Caco-2 (cell line): ENCODE results near the gene SIRPB1. TPM values are rescaled to one million over a fixed set of nuclear protein-coding genes. Genes with fewer than 3 reads are reported as not detected.

Source experiments
- BruUV-seq: library from RNA; stranded (reverse); fragments of 400-500 nt; replicated peaks from 2 replicates; lab custom pipeline; 2021; lab: Mats Ljungman, UMichigan
- CTCF ChIA-PET: fragments of 300-600 bp; sonication (Branson Sonifier 250); formaldehyde crosslinking; loops from one replicate; lab custom pipeline; 2022; ENCODE audit warnings: antibody characterized with exemption; lab: Charles Lee
- POLR2A ChIA-PET: fragments of 300-600 bp; sonication (Branson Sonifier 250); formaldehyde crosslinking; loops from one replicate; lab custom pipeline; 2022; ENCODE audit warnings: antibody characterized with exemption; lab: Charles Lee
- DNase-seq, 2 experiments: peaks; one replicate each; pipeline versions ENCODE4 v3.0.0 to v3.0.0-alpha.2; 2020 to 2022
- H3K27me3 ChIP-seq: replicated peaks from 2 replicates; pipeline ENCODE4 v1.6.0; 2011; ENCODE audit warnings: low read length; ENCODE audit not compliant: control insufficient read depth, insufficient read depth
- H3K36me3 ChIP-seq: 2 replicates; pipeline ENCODE4 v1.5.1; 2011; ENCODE audit warnings: low read length; ENCODE audit not compliant: control insufficient read depth, insufficient read depth
- H3K4me1 ChIP-seq: fragments of 250-450 bp; sonication (Bioruptor Pico); 2 replicates; pipeline ENCODE4 v1.5.1; 2020; ENCODE audit warnings: mild to moderate bottlenecking
- H3K4me3 ChIP-seq: 2 replicates; pipeline ENCODE4 v1.5.1; 2011; ENCODE audit warnings: low read depth, mild to moderate bottlenecking, control low read depth, low read length
- H3K9me3 ChIP-seq: fragments of 250-450 bp; sonication (Bioruptor Pico); 2 replicates; pipeline ENCODE4 v1.5.1; 2020; ENCODE audit warnings: mild to moderate bottlenecking, moderate library complexity
- H3K27ac Mint-ChIP-seq: one replicate; pipeline ENCODE4 v1.8.0; 2022; ENCODE audit warnings: mixed read lengths; ENCODE audit not compliant: unreplicated experiment
- H3K27me3 Mint-ChIP-seq: one replicate; pipeline ENCODE4 v1.8.0; 2022; ENCODE audit warnings: mixed read lengths; ENCODE audit not compliant: insufficient read depth, unreplicated experiment
- H3K36me3 Mint-ChIP-seq: one replicate; pipeline ENCODE4 v1.8.0; 2022; ENCODE audit warnings: mild to moderate bottlenecking, mixed read lengths; ENCODE audit not compliant: insufficient read depth, unreplicated experiment
- H3K4me1 Mint-ChIP-seq: one replicate; pipeline ENCODE4 v1.8.0; 2022; ENCODE audit warnings: low read depth, mixed read lengths; ENCODE audit not compliant: unreplicated experiment
- H3K4me3 Mint-ChIP-seq: one replicate; pipeline ENCODE4 v1.8.0; 2022; ENCODE audit warnings: mild to moderate bottlenecking, moderate library complexity, mixed read lengths; ENCODE audit not compliant: unreplicated experiment
- H3K9me3 Mint-ChIP-seq: one replicate; pipeline ENCODE4 v1.8.0; 2022; ENCODE audit warnings: mixed read lengths; ENCODE audit not compliant: unreplicated experiment
- intact Hi-C: fragments of 100-400 bp; cut with micrococcal nuclease; formaldehyde crosslinking; loops from one replicate; pipeline ENCODE4 v1.10.0; 2022; ENCODE audit not compliant: unreplicated experiment
- total RNA-seq: library from RNA; stranded (reverse); gene quantifications from 2 replicates; pipeline ENCODE4 v1.2.3, GENCODE V29; 2022
- TF ChIP-seq, protein P1 (sequence below), 2 experiments: fragments of 200-600 bp in 1 of 2; IDR thresholded peaks; 1 replicate in 1 of 2; 2 replicates in 1 of 2; pipeline versions ENCODE4 v1.5.1 to v1.8.0; 2011 to 2022; ENCODE audit warnings: antibody characterized with exemption in 1 of 2, control low read depth in 1 of 2, inconsistent platforms in 1 of 2, low read depth in 1 of 2, low read length in 1 of 2, mild to moderate bottlenecking in 1 of 2, moderate library complexity in 1 of 2; ENCODE audit not compliant: insufficient read depth in 1 of 2, severe bottlenecking in 1 of 2, unreplicated experiment in 1 of 2

The SIRPB1 gene
- total RNA-seq, 1 experiment from 2014 or later: not detected

DNA sequence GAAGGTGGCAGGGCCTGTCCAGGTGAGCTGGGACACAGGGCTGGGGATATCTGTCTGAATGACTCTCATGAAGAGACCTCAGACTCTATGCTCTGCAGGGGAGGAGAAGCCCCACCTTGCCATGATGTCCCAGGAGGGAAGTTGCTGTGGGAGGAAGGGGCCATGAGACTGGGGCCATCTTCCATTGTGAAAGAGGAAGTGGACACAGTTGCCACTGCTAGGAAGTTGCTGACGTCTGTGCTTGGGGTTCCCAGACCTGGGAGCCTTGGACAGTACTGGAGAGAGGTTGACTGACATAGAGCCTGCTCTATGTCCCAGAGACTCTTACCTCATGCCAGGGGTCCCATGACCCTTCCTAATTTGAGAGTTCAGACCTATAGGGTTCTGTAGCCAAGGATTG, 24.5 kb downstream of the SIRPB1 start:
- TF ChIP-seq, protein P1, sequence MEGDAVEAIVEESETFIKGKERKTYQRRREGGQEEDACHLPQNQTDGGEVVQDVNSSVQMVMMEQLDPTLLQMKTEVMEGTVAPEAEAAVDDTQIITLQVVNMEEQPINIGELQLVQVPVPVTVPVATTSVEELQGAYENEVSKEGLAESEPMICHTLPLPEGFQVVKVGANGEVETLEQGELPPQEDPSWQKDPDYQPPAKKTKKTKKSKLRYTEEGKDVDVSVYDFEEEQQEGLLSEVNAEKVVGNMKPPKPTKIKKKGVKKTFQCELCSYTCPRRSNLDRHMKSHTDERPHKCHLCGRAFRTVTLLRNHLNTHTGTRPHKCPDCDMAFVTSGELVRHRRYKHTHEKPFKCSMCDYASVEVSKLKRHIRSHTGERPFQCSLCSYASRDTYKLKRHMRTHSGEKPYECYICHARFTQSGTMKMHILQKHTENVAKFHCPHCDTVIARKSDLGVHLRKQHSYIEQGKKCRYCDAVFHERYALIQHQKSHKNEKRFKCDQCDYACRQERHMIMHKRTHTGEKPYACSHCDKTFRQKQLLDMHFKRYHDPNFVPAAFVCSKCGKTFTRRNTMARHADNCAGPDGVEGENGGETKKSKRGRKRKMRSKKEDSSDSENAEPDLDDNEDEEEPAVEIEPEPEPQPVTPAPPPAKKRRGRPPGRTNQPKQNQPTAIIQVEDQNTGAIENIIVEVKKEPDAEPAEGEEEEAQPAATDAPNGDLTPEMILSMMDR (IDR thresholded peaks at IDR 0.05; ENCODE audit: insufficient read depth in 1 of 2, low read depth in 1 of 2, low read length in 1 of 2, severe bottlenecking in 1 of 2, unreplicated experiment in 1 of 2): no peak
- Histone ChIP-seq H3K36me3 (no peaks in the 10 kb centered on the region), H3K9me3 (no peaks in the 10 kb centered on the region), H3K4me1 (no peaks in the 10 kb centered on the region), H3K4me3 (no peak overlapping the region), H3K27me3 (no peaks in the 10 kb centered on the region)
- intact Hi-C loops: no loop called here
- Mint-ChIP-seq H3K4me1 (no peaks in the 10 kb centered on the region), H3K27ac (no peak overlapping the region), H3K27me3 (no peaks in the 10 kb centered on the region), H3K9me3 (no peaks in the 10 kb centered on the region), H3K36me3 (no peaks in the 10 kb centered on the region), H3K4me3 (no peak overlapping the region)
- BruUV-seq: no TSS peak
- POLR2A ChIA-PET: no interaction called here
- CTCF ChIA-PET: no interaction called here
- no peak for DNase-seq

DNA sequence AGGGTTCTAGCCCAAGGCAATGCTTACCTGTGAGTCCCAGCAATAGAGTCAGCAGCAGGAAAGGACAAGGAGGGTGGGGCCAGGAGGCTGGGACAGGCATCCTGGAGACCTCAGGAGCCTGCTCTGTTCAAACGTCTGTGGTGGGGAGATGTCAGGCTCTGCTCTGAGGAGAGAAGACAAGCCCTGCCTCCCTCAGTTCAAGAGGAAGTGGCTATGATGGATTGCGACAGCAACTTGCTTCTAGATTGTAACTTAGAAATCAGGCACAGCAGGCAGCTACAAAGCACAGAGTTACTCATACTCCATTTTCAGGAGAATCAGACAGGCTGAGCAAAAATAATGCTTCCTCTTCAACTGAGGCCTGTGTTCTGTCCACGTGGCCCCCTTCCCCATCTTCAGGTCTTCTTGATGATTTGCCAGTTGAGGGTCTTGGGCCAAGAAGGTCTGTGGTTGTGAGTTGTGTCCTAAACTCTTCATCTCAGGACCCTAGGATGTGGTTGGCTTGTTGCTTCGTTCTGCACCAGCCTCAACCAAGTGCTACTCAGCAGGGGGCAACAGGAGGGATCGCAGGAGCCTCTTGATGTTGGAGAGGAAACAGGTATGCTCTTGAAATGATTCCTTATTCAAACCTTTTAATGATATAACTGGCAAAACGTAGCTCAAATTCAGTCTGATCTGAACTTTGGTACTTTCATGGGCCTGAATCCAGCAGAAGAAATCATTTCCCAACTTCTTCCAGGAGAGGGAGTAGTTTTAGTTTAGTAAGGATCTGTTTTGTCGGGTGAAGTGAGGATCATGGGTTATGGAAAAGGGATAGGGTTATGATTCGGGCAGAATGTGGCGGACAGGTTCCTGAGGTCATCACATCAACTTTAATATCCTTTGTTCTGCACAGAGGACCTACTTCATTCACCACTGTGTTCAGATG, 31.0 kb downstream of the SIRPB1 start:
- H3K4me1 ChIP-seq: no peaks in the 10 kb centered on the region
- BruUV-seq: no TSS peak
- Mint-ChIP-seq H3K36me3 (no peaks in the 10 kb centered on the region), H3K4me1 (no peaks in the 10 kb centered on the region), H3K27ac (no peak overlapping the region), H3K4me3 (no peak overlapping the region), H3K9me3 (no peaks in the 10 kb centered on the region), H3K27me3 (no peaks in the 10 kb centered on the region)
- CTCF ChIA-PET: no interaction called here
- H3K4me3 ChIP-seq: no peak overlapping the region
- no peaks in the 10 kb centered on the region for H3K36me3 ChIP-seq
- H3K9me3 ChIP-seq: no peaks in the 10 kb centered on the region
- no peak for DNase-seq
- TF ChIP-seq, protein P1 (IDR thresholded peaks at IDR 0.05; ENCODE audit: insufficient read depth in 1 of 2, low read depth in 1 of 2, low read length in 1 of 2, severe bottlenecking in 1 of 2, unreplicated experiment in 1 of 2): no peak
- H3K27me3 ChIP-seq: no peaks in the 10 kb centered on the region
- intact Hi-C loops: no loop called here
- POLR2A ChIA-PET: no interaction called here

DNA sequence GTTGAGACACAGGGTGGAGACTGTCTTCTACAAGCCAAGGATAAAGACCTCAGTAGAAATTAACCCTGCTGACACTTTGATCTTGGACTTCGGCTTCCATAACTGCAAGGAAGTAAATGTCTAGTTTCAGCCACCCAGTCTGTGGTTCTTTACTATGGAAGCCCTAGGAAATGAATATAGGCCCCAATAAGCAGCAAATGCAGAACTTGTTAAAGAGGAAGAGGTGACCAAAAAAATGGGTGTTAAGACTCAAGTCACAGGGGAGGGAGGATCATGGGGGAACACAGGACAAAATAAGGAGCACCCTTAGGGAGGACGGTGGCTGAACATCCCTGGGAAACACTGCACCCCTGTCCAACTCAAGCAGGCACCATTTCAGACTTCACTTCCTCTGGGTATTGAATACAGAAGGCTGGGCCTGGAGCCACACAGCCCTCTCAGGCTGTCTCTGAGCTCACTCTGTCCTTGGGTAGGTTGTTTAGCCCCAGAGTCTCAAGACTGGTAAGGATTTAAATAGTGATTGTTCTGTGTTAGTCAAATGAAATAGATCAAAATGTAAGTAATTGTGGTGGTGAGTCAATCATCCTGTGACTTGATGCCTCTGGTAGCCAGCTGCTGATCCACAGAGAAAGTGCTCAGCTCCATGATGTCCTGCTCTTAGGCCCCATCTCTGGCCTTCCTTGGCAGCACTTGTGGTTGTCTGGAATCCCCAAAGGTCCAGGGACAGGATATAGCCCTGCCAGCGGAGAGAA, 31.9 kb downstream of the SIRPB1 start:
- H3K9me3 ChIP-seq: no peaks in the 10 kb centered on the region
- CTCF ChIA-PET: no interaction called here
- DNase-seq: no peak
- TF ChIP-seq, protein P1 (IDR thresholded peaks at IDR 0.05; ENCODE audit: insufficient read depth in 1 of 2, low read depth in 1 of 2, low read length in 1 of 2, severe bottlenecking in 1 of 2, unreplicated experiment in 1 of 2): no peak
- POLR2A ChIA-PET: no interaction called here
- no peaks in the 10 kb centered on the region for H3K9me3 Mint-ChIP-seq
- intact Hi-C loops: no loop called here
- no peak overlapping the region for H3K4me3 Mint-ChIP-seq
- H3K36me3 Mint-ChIP-seq: no peaks in the 10 kb centered on the region
- no peaks in the 10 kb centered on the region for H3K4me1 ChIP-seq
- no TSS peak for BruUV-seq
- no peak overlapping the region for H3K4me3 ChIP-seq
- no peaks in the 10 kb centered on the region for H3K36me3 ChIP-seq
- no peak overlapping the region for H3K27ac Mint-ChIP-seq
- H3K27me3 Mint-ChIP-seq: no peaks in the 10 kb centered on the region
- no peaks in the 10 kb centered on the region for H3K4me1 Mint-ChIP-seq
- H3K27me3 ChIP-seq: no peaks in the 10 kb centered on the region
